DND-41 (cell line): ENCODE measurements around the gene COL23A1.

Source experiments
- ATAC-seq: fragments of 200-7000 bp; cut with Tn5 transposase; 3 replicates; pipeline ENCODE4 v1.9.1; 2021; ENCODE audit warnings: low read depth; ENCODE audit not compliant: insufficient read depth
- DNase-seq: peaks from one replicate; pipeline ENCODE4 v3.0.0-alpha.2; 2020
- H2AFZ ChIP-seq: 2 replicates; pipeline ENCODE4 v1.6.0; 2012; ENCODE audit warnings: low read depth, low read length
- H3K27ac ChIP-seq: 2 replicates; pipeline ENCODE4 v1.5.1; 2012; ENCODE audit warnings: low read length, inconsistent platforms
- H3K27me3 ChIP-seq: fragments of 200-600 bp; sonication (generic); 2 replicates; pipeline ENCODE4 v1.6.0; 2012; ENCODE audit warnings: low read length, mild to moderate bottlenecking, inconsistent platforms; ENCODE audit not compliant: insufficient read depth, poor library complexity
- H3K36me3 ChIP-seq: 2 replicates; pipeline ENCODE4 v1.5.1; 2012; ENCODE audit warnings: low read length, inconsistent platforms; ENCODE audit not compliant: insufficient read depth
- H3K4me1 ChIP-seq: 2 replicates; pipeline ENCODE4 v1.5.1; 2012; ENCODE audit warnings: mild to moderate bottlenecking, low read length; ENCODE audit not compliant: insufficient read depth
- H3K4me2 ChIP-seq: 2 replicates; pipeline ENCODE4 v1.6.0; 2012; ENCODE audit warnings: mild to moderate bottlenecking, moderate library complexity, low read length, inconsistent platforms; ENCODE audit not compliant: insufficient read depth
- H3K4me3 ChIP-seq, 2 experiments: fragments of 200-600 bp in 1 of 2; shearing (Covaris generic) in 1 of 2; 2 replicates each; pipeline ENCODE4 v1.5.1; 2012 to 2016; ENCODE audit warnings: inconsistent platforms in 2 of 2, low read length in 2 of 2, mild to moderate bottlenecking in 2 of 2, low read depth in 1 of 2, moderate library complexity in 1 of 2
- H3K79me2 ChIP-seq: 2 replicates; pipeline ENCODE4 v1.6.0; 2012; ENCODE audit warnings: low read length, inconsistent platforms; ENCODE audit not compliant: insufficient read depth
- H3K9ac ChIP-seq: 2 replicates; pipeline ENCODE4 v1.6.0; 2012; ENCODE audit warnings: low read depth, mild to moderate bottlenecking, inconsistent platforms, low read length, moderate library complexity
- H3K9me3 ChIP-seq: 2 replicates; pipeline ENCODE4 v1.5.1; 2012; ENCODE audit warnings: low read length, moderate library complexity, mild to moderate bottlenecking, inconsistent platforms; ENCODE audit not compliant: insufficient read depth, severe bottlenecking
- H4K20me1 ChIP-seq: 2 replicates; pipeline ENCODE4 v1.6.0; 2012; ENCODE audit warnings: low read length; ENCODE audit not compliant: insufficient read depth
- CTCF ChIP-seq: IDR thresholded peaks from 2 replicates; pipeline ENCODE4 v1.5.1; 2012; ENCODE audit warnings: borderline replicate concordance, low read length, moderate library complexity, mild to moderate bottlenecking; ENCODE audit not compliant: poor library complexity, severe bottlenecking; ENCODE audit errors: extremely low read depth
- EZH2 ChIP-seq: IDR thresholded peaks from 3 replicates; pipeline ENCODE4 v1.6.1; 2012; ENCODE audit warnings: borderline replicate concordance, low read depth, mild to moderate bottlenecking, moderate library complexity, low read length, inconsistent platforms; ENCODE audit not compliant: severe bottlenecking

The COL23A1 gene

GRCh38 chr5:178232920-178233429 is 357.2 kb downstream of the COL23A1 start:
- Histone ChIP-seq H3K27me3 (no peaks in the 10 kb centered on the region), H3K4me3 (peak overlapping the region; percentile 97 to 99), H4K20me1 (peaks cover 38% of the 10 kb centered on the region), H3K4me1 (peaks cover 34% of the 10 kb centered on the region), H3K4me2 (peak overlapping the region; percentile 96), H3K36me3 (peaks cover 42% of the 10 kb centered on the region), H3K27ac (peak overlapping the region; percentile 84), H3K9ac (peak overlapping the region; percentile 96), H3K9me3 (no peaks in the 10 kb centered on the region), H3K79me2 (peaks cover 40% of the 10 kb centered on the region), H2AFZ (peak overlapping the region; percentile 80)
- TF ChIP-seq EZH2 (no peak), CTCF (no peak)
- no peak for ATAC-seq
- no peak for DNase-seq

- ATAC-seq (peak; percentile 83), DNase-seq (peak; percentile 85)
- H2AFZ ChIP-seq, result peak within 1 kb of the TSS; percentile 80
- H3K79me2 ChIP-seq, result peaks cover 41% of the 10 kb centered on the region
- H3K4me1 ChIP-seq, result peaks cover 34% of the 10 kb centered on the region
- peak within 1 kb of the TSS; percentile 84 for H3K27ac ChIP-seq
- peak; percentile 30 for TF ChIP-seq CTCF
- TF ChIP-seq EZH2, result no peak
- no peaks in the 10 kb centered on the region for H3K9me3 ChIP-seq
- H3K27me3 ChIP-seq, result no peaks in the 10 kb centered on the region
- peak within 1 kb of the TSS; percentile 96 for H3K9ac ChIP-seq
- peak within 1 kb of the TSS; percentile 96 for H3K4me2 ChIP-seq
- H3K4me3 ChIP-seq, result peak within 1 kb of the TSS; percentile 97 to 99
- H4K20me1 ChIP-seq, result peaks cover 44% of the 10 kb centered on the region
- H3K36me3 ChIP-seq, result peaks cover 48% of the 10 kb centered on the region
Observed at GRCh38 chr5:178232124-178232919, 357.9 kb downstream of the COL23A1 start, which contains the start of gene PHYKPL. Gene PHYKPL, minus strand, starts transcription at chr5:178232802. Its CDS starts 252 bp downstream, at chr5:178232550.

- TF ChIP-seq EZH2 (no peak), CTCF (no peak)
- Histone ChIP-seq H3K79me2 (peaks cover 45% of the 10 kb centered on the region), H3K9ac (peak overlapping the region; percentile 96), H3K36me3 (peaks cover 55% of the 10 kb centered on the region), H3K27me3 (no peaks in the 10 kb centered on the region), H4K20me1 (peaks cover 46% of the 10 kb centered on the region), H3K27ac (peak overlapping the region; percentile 84), H3K4me2 (peak overlapping the region; percentile 96), H3K9me3 (no peaks in the 10 kb centered on the region), H3K4me3 (peak overlapping the region; percentile 97 to 99), H3K4me1 (peaks cover 34% of the 10 kb centered on the region), H2AFZ (peak overlapping the region; percentile 80)
- no peak for ATAC-seq
- DNase-seq, result no peak
Observed at GRCh38 chr5:178231539-178232123, 358.6 kb downstream of the COL23A1 start.
